SK-N-SH (cell line): ENCODE data around the gene MYO1H. TPM values are rescaled to one million over a fixed set of nuclear protein-coding genes. Genes with fewer than 3 reads are reported as not detected.

Source experiments
- CTCF ChIA-PET: fragments of 300-600, 350-600 bp; formaldehyde crosslinking; extraction: SDS; loops from one replicate; lab custom pipeline; 2021; lab: Yijun Ruan, JAX
- POLR2A ChIA-PET: fragments of 350-600 bp; sonication (Branson Sonifier 250); formaldehyde crosslinking; extraction: SDS; loops from one replicate; lab custom pipeline; 2020; ENCODE audit warnings: antibody characterized with exemption, inconsistent platforms; lab: Yijun Ruan, JAX
- DNase-seq: peaks from one replicate; pipeline ENCODE4 v3.0.0; 2012
- H2AFZ ChIP-seq: fragments of 200-600 bp; sonication (generic); 2 replicates; pipeline ENCODE4 v1.8.1; 2016; ENCODE audit warnings: antibody characterized with exemption, mild to moderate bottlenecking, low read depth
- H3F3A ChIP-seq: fragments of 200-600 bp; sonication (generic); replicated peaks from 2 replicates; pipeline ENCODE3; 2016; ENCODE audit warnings: antibody characterized with exemption, mild to moderate bottlenecking; ENCODE audit not compliant: insufficient read depth
- H3K27ac ChIP-seq, 2 experiments: fragments of 200-500 bp in 1 of 2; fragments of 200-600 bp in 1 of 2; sonication (Bioruptor generic) in 1 of 2; sonication (generic), shearing (Covaris generic) in 1 of 2; 2 replicates each; pipeline versions ENCODE4 v1.5.1 to v1.6.1; 2014 to 2016; ENCODE audit warnings: low read depth in 2 of 2, inconsistent platforms in 1 of 2, low read length in 1 of 2, mild to moderate bottlenecking in 1 of 2, mixed read lengths in 1 of 2
- H3K27me3 ChIP-seq: fragments of 200-600 bp; sonication (generic), shearing (Covaris generic); 2 replicates; pipeline ENCODE4 v1.6.1; 2016; ENCODE audit warnings: mixed run types; ENCODE audit not compliant: insufficient read depth
- H3K36me3 ChIP-seq, 2 experiments: fragments of 200-500 bp in 1 of 2; fragments of 200-600 bp in 1 of 2; sonication (Bioruptor generic) in 1 of 2; sonication (generic) in 1 of 2; replicated peaks in 1 of 2; 2 replicates each; pipeline versions ENCODE3 to v1.5.1; 2014 to 2016; ENCODE audit warnings: low read length in 1 of 2, mild to moderate bottlenecking in 1 of 2; ENCODE audit not compliant: insufficient read depth in 2 of 2, control insufficient read depth in 1 of 2
- H3K4me1 ChIP-seq, 2 experiments: fragments of 200-500 bp in 1 of 2; fragments of 200-600 bp in 1 of 2; sonication (Bioruptor generic) in 1 of 2; sonication (generic), shearing (Covaris generic) in 1 of 2; 2 replicates each; pipeline versions ENCODE4 v1.5.1 to v1.6.1; 2014 to 2016; ENCODE audit warnings: low read depth in 1 of 2, low read length in 1 of 2, mixed run types in 1 of 2; ENCODE audit not compliant: insufficient read depth in 2 of 2, control insufficient read depth in 1 of 2
- H3K4me2 ChIP-seq: fragments of 200-600 bp; sonication (generic), shearing (Covaris generic); 2 replicates; pipeline ENCODE4 v1.6.1; 2017; ENCODE audit warnings: mixed run types
- H3K4me3 ChIP-seq, 2 experiments: fragments of 200-500 bp in 1 of 2; fragments of 200-600 bp in 1 of 2; sonication (Bioruptor generic) in 1 of 2; sonication (generic), shearing (Covaris generic) in 1 of 2; 2 replicates each; pipeline versions ENCODE4 v1.5.1 to v1.8.1; 2014 to 2016; ENCODE audit warnings: low read depth in 2 of 2, inconsistent platforms in 1 of 2, low read length in 1 of 2, mild to moderate bottlenecking in 1 of 2, mixed read lengths in 1 of 2, moderate library complexity in 1 of 2
- H3K79me2 ChIP-seq: fragments of 200-600 bp; sonication (generic); 2 replicates; pipeline ENCODE4 v1.8.1; 2017; ENCODE audit warnings: mild to moderate bottlenecking; ENCODE audit not compliant: insufficient read depth
- H3K9ac ChIP-seq: fragments of 200-600 bp; sonication (generic); 2 replicates; pipeline ENCODE4 v1.6.1; 2017; ENCODE audit warnings: mixed run types
- H3K9me2 ChIP-seq: fragments of 200-600 bp; sonication (generic); 2 replicates; pipeline ENCODE4 v1.6.1; 2017; ENCODE audit warnings: mixed run types
- H3K9me3 ChIP-seq: fragments of 200-600 bp; sonication (generic); 2 replicates; pipeline ENCODE4 v1.6.1; 2017; ENCODE audit warnings: mixed run types, mild to moderate bottlenecking, moderate library complexity
- H4K20me1 ChIP-seq: fragments of 200-600 bp; sonication (generic); 2 replicates; pipeline ENCODE4 v1.6.1; 2017; ENCODE audit warnings: mild to moderate bottlenecking, mixed run types; ENCODE audit not compliant: insufficient read depth
- CTCF ChIP-seq: fragments of 200-600 bp; sonication (generic); IDR thresholded peaks from 2 replicates; pipeline ENCODE4 v1.6.1; 2017; ENCODE audit warnings: antibody characterized with exemption, mild to moderate bottlenecking, moderate library complexity
- EP300 ChIP-seq, 2 experiments: IDR thresholded peaks; 2 replicates each; pipeline versions ENCODE4 v1.4.0 to v1.6.1; 2012; ENCODE audit warnings: borderline replicate concordance in 1 of 2, low read depth in 1 of 2, low read length in 1 of 2
- GABPA ChIP-seq: IDR thresholded peaks from 2 replicates; pipeline ENCODE4 v1.4.0; 2012; ENCODE audit warnings: low read depth, mild to moderate bottlenecking
- JUND ChIP-seq: IDR thresholded peaks from 2 replicates; pipeline ENCODE4 v1.4.0; 2012
- MXI1 ChIP-seq: IDR thresholded peaks from 2 replicates; pipeline ENCODE4 v1.6.1; 2012; ENCODE audit warnings: mild to moderate bottlenecking, low read depth, low read length, improper control_type of control experiment
- REST ChIP-seq: IDR thresholded peaks from 2 replicates; pipeline ENCODE4 v1.6.1; 2012; ENCODE audit warnings: mild to moderate bottlenecking, low read depth, low read length, moderate library complexity
- TCF12 ChIP-seq: IDR thresholded peaks from 2 replicates; pipeline ENCODE4 v1.4.0; 2012
- WGBS: methylation state at CpG from one replicate; pipeline ENCODE4 v1.1.6; 2017; ENCODE audit warnings: low lambda C conversion rate; 5-methylcytosine and 5-hydroxymethylcytosine counted together
- polyA plus RNA-seq, 3 experiments: library from polyadenylated mRNA; depleted of rRNA; stranded (reverse); fragments of >200 nt; gene quantifications; 2 replicates each; pipeline ENCODE4 v1.2.3, GENCODE V29; 2012

Gene MYO1H
- polyA plus RNA-seq, 1 of the 3 experiments (the other 2 are of a cell fraction) = not detected

- Histone ChIP-seq H3K27ac (peak overlapping the region; percentile 83 to 99; a peak in 3 of 4 replicates), H3K4me2 (peak overlapping the region; percentile 80; the same call in 1 of the 2 replicates), H2AFZ (no peak overlapping the region), H3K36me3 (peaks cover 17 to 49% of the 10 kb centered on the region in 2 experiments), H3K9me3 (no peaks in the 10 kb centered on the region), H3F3A (peaks cover 38% of the 10 kb centered on the region), H3K4me1 (peaks cover 48 to 71% of the 10 kb centered on the region in 2 experiments), H3K9ac (no peak overlapping the region), H4K20me1 (peaks cover 11% of the 10 kb centered on the region), H3K9me2 (no peaks in the 10 kb centered on the region), H3K27me3 (no peaks in the 10 kb centered on the region), H3K79me2 (peaks cover 85% of the 10 kb centered on the region), H3K4me3 (no peak overlapping the region)
- 90% methylated on average over 14 of the region's 14 CpGs for WGBS
- DNase-seq = no peak
- TF ChIP-seq EP300 (IDR thresholded peaks at IDR 0.05; ENCODE audit: borderline replicate concordance in 1 of 2, low read depth in 1 of 2, low read length in 1 of 2) (no peak), REST (peak; percentile 23; the same call in 1 of the 2 replicates), JUND (no peak)
- POLR2A ChIA-PET = interaction anchor here (1.3 kb wide), 1 partner anchor 12 kb away, joined by 3 read pairs; the partner anchor contains the start of genes KCTD10 and UBE3B
- CTCF ChIA-PET = interaction anchor here (0.6 to 4.4 kb wide), 3 partner anchors 37 to 388 kb away, joined by 3 to 21 read pairs (median 3); no protein-coding TSS in a partner anchor
These were observed 117.1 kb downstream of the MYO1H start for GRCh38 chr12:109464642-109465351.

- Histone ChIP-seq H3K4me3 (no peak overlapping the region), H3K27ac (no peak overlapping the region), H4K20me1 (peaks cover 26% of the 10 kb centered on the region), H3K9me3 (no peaks in the 10 kb centered on the region), H2AFZ (no peak overlapping the region), H3K36me3 (peaks cover 12 to 56% of the 10 kb centered on the region in 2 experiments), H3K9me2 (no peaks in the 10 kb centered on the region), H3K79me2 (peaks cover 85% of the 10 kb centered on the region), H3K4me2 (no peak overlapping the region), H3K9ac (no peak overlapping the region), H3F3A (peaks cover 36% of the 10 kb centered on the region), H3K4me1 (peaks cover 40 to 65% of the 10 kb centered on the region in 2 experiments), H3K27me3 (no peaks in the 10 kb centered on the region)
- TF ChIP-seq MXI1 (no peak), CTCF (no peak), REST (no peak), GABPA (no peak), JUND (no peak), TCF12 (no peak)
- no peak for DNase-seq
- 100% methylated on average over 2 of the region's 2 CpGs for WGBS
- ChIA-PET CTCF (no interaction called here), POLR2A (no interaction called here)
These were observed 118.6 kb downstream of the MYO1H start for GRCh38 chr12:109466305-109466704.
